HL-60 (cell line): ENCODE data around the gene RINL.

ENCODE experiments used
- CTCF ChIP-seq: IDR thresholded peaks from one replicate; pipeline ENCODE4 v1.5.1; 2011; ENCODE audit warnings: low read length, control low read depth, inconsistent platforms; ENCODE audit not compliant: insufficient read depth
- GABPA ChIP-seq: IDR thresholded peaks from 2 replicates; pipeline ENCODE4 v1.6.1; 2012; ENCODE audit warnings: low read depth
- POLR2AphosphoS5 ChIP-seq: IDR thresholded peaks from 2 replicates; pipeline ENCODE4 v1.6.1; 2012; ENCODE audit warnings: low read depth
- REST ChIP-seq: IDR thresholded peaks from 2 replicates; pipeline ENCODE4 v1.6.1; 2012; ENCODE audit warnings: low read depth; ENCODE audit not compliant: insufficient replicate concordance
- SPI1 ChIP-seq: IDR thresholded peaks from 2 replicates; pipeline ENCODE4 v1.6.1; 2012; ENCODE audit warnings: low read depth, mild to moderate bottlenecking, borderline replicate concordance

- no peak for TF ChIP-seq POLR2AphosphoS5
- TF ChIP-seq CTCF, result no peak
- TF ChIP-seq REST, result no peak
- no peak for TF ChIP-seq SPI1
- TF ChIP-seq GABPA, result no peak
These were observed 21.3 kb downstream of the RINL start for GRCh38 chr19:38856813-38857212.
